ENCODE results near the gene AUP1.

Gene AUP1

DNA sequence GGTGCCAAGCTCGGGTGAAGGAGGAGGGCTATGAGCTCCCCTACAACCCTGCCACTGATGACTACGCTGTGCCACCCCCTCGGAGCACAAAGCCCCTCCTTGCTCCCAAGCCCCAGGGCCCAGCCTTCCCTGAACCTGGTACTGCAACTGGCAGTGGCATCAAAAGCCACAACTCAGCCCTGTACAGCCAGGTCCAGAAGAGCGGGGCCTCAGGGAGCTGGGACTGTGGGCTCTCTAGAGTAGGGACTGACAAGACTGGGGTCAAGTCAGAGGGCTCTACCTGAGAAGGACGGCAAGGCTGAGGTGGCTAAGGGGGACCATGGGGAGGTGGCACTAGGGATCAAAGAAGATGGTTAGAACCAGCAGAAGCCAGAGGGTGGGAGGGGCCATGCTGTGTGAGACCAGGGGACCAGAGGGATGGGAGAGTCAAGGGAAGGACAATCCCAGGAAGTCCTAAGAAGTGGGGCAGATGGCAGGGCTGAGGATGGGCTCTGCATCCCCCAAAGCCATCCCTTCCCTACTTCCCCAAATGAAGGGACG is 27.4 kb upstream of the AUP1 start:
- no peak for DNase-seq

DNA sequence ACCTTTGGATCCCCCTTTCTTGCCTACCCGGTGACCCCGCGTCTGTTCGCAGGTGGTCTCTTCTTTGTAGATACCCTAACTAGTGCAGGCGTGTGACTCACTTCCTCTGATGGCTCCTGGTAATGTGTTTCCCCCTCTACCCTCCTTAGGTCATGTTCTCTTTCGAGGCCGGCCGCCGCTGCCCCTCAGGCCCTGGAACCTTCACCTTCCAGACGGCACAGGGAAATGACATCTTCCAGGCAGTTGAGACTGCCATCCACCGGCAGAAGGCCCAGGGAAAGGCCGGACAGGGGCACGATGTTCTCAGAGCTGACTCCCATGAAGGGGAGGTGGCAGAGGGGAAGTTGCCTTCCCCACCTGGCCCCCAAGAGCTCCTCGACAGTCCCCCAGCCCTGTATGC is 26.7 kb upstream of the AUP1 start:
- no peak for DNase-seq

DNA sequence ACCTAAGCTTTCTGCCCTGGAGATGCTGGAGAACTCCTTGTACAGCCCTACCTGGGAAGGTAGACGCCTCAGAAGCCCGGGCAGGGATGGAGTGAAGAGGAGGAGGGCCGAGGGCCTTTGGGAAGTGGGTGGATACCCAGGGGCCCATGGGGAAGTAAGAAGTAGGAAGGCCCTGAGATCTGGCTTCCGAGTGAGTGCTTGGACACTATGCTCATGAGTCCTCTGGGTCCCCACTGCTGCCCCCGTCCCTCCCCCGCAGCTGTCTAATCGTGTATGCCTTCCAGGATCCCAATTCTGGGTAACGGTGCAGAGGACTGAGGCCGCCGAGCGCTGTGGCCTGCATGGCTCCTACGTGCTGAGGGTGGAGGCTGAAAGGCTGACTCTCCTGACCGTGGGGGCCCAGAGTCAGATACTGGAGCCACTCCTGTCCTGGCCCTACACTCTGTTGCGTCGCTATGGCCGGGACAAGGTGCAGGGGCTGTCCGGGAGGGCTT is 26.2 kb upstream of the AUP1 start:
- DNase-seq, result no peak

DNA sequence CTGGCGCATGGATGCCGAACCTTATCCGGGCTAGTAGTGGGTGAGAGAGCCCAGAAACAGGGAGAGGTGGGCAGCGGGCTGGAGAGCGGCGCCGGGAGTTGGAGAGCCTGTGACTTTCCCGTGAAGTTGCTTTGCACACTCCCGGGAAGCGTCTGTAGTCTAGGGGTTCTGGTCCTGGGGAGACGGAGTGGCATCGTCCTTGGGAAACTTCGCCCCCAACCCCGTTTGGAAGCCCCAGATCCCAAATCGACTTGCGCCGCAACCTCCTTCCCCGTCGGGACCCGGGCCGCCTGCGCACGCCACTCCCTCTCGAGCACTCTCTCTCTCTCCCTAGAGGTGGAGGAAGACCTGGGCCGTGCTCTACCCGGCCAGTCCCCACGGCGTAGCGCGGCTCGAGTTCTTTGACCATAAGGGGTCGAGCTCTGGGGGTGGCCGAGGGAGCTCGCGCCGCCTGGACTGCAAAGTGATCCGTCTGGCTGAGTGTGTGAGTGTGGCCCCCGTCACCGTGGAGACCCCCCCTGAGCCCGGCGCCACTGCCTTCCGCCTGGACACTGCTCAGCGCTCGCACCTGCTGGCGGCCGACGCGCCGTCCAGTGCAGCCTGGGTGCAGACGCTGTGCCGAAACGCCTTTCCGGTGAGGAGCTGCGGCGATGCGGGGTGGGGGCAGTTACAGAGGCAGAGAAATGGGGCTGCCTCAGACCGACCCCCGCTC is 25.5 kb upstream of the AUP1 start:
- DNase-seq, result peak; percentile 65

DNA sequence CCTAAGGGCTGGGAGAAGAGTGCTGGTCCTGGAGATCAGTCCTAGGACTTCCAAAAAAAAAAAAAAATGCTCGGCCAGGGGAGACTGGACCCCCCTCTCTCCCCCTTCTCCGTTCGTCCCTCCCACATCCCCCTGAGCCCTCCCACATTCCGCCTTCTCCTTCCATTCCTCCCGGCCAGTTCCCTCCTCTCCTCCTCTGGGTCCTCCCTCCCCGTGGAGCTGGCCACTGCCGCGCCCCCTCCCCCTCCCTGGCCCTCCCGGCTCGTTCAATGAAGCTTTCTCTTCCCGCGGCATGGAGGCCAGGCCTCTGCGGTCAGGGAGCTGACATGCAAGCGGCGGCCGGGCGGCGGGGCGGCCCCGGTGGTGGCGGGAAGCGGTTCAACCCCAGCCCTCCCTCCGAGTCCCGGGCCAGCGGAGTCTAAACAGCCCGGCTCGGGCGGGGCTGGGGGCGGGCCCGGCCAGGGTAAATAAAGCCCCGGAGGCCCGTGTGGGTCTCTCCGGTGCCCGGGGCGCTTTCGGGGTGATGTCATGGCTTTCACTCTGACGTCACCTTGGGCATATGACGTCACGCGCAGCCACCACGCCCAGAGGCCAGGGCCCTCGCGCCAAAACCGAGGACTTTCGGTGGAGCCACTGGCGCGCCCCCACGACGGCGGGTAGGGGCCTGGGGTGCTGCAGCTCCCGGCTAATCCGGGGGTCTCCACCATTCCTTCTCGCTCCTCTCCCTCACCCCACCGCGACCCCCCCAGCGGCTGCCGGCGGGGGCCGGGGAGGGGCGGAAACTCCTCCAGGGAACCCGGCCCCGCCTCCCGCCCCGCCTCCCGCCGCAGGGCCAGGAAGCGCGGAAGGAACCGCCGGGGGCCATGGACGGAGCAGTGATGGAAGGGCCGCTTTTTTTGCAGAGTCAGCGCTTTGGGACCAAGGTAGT is 24.6 kb upstream of the AUP1 start, which contains the start of the genes DOK1 and LOXL3:
TSS of gene DOK1 (plus strand) at position 829 of the 928 bp plus-strand sequence. CDS start at position 864, 35 bp downstream.
TSS of gene LOXL3 (minus strand) at position 51 of the 928 bp plus-strand sequence. CDS start 1,308 bp downstream, outside the sequence.
- peak; percentile 84 for DNase-seq

DNA sequence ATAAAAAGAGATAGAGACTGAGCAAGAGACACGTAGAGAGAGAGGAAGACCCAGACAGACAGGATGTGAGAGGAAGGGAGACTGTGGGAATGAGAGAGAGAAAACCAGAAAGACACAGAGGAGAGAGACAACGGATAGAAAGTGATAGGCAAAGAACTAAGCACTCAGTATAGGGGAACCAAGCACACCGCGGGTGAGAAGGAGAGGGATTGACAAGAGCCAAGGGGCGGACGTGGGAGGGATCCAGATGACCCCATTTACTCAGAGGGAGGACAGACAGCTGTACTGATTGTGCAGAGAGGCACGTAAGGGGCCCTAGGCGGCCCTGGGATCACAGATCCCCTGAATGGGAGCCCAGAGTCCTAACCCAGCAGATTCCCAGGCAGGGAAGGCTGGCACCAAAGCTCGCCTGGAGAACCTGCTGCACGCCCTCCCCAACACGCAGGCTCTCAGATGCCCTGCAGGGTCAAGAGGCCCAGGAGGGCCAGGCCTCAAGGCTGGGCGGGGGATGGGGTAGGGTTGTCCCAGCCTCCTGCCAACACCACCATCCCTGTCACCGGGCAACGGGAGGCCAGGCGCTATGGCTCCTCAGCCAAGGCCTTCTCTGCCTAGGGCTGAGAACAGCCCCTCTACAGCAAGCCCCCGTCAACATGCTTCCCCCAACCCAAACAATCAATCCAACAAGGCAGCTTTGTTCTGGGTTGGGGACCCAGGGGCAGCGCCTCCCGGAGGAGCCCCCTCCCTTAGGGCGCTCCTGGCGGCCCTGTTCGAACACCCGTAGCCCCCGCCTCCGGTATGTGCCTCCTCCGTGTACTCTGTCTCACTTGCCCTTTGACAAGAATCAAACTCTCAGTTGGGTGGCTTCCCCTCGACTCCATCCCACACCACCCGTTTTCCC is 23.7 kb upstream of the AUP1 start:
- peak; percentile 56 for DNase-seq

DNA sequence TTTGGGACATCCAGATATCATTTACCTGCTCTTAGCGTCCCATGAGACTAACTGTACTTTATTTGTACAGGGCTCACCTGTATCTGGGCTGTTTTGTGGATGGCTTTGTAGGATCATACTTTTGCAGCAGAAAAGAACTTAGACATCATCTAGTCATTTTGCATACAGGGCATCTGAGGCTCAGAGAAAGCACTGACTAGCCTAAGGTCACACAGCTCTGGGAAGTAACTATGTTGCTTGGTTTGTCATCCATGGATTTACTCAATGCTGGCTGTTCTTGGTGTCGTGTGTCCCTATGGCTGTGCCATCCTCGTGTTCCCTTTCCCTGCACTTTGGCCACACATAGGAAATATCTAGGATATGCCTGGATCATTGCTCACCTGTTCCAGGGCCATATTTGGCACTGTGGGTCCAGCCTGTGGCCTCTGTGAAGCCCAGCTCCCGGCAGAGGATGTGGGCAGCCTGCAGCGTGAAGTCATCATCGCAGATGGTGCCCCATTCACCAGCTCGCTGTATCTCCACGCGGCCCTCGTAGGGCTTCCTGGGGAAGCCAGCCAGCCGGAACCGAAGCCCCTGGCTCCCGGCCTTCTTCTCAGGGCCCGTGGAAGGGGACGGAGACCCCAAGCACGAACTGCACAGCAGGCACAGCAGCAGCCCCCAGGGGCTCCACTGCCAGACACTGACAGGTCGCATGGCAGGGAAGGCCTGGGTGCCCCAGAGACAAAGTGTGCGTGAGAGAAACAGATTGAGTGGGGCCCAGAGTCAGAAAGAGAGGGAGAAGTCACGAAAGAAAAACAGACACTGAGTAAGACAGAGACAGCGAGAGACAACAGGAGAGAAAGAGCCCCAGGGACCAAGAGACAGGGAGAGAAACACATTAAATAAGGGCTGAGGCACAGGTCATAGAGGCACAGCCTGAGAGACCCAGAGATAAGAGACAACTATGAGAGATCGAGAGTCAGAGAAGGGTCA is 22.7 kb upstream of the AUP1 start:
- no peak for DNase-seq

DNA sequence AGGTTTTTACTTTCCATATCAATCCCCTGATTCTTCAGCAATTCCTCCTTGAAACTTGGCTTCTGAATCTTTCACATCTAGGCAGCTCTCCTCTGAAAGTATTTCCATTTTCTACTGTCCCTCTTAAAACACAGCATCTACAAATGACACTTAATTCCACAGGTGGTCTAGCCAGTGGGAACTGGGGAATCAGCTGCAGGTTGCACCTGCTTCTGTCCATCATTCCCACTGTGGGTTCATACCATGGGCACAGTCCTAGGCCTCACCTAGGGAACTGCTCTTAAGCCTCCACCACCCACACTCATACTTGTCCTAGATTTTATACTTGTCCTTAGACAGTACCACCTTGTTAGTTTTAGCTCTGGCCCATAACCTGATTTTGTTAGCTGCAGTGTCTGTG is 22.0 kb upstream of the AUP1 start:
- DNase-seq, result no peak

DNA sequence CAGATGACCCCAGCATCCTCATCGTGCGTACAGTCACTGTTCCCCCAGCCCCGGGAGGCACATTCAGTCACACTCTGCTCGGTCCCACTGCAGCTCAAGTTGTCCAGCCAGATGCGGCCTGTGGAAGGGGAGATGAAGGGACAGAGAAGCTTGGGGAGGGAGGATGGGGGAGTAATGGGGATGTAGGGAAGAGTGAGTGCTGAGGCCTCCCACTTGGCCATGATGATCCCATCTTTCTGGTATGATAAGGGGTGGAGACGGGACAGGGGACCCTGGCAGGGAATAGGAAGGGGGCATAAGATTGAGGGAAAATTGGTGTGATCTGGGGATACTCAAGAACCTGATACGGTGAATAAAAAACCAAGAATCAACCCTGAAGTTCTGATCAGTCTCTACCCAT is 20.7 kb upstream of the AUP1 start:
- DNase-seq, result no peak

DNA sequence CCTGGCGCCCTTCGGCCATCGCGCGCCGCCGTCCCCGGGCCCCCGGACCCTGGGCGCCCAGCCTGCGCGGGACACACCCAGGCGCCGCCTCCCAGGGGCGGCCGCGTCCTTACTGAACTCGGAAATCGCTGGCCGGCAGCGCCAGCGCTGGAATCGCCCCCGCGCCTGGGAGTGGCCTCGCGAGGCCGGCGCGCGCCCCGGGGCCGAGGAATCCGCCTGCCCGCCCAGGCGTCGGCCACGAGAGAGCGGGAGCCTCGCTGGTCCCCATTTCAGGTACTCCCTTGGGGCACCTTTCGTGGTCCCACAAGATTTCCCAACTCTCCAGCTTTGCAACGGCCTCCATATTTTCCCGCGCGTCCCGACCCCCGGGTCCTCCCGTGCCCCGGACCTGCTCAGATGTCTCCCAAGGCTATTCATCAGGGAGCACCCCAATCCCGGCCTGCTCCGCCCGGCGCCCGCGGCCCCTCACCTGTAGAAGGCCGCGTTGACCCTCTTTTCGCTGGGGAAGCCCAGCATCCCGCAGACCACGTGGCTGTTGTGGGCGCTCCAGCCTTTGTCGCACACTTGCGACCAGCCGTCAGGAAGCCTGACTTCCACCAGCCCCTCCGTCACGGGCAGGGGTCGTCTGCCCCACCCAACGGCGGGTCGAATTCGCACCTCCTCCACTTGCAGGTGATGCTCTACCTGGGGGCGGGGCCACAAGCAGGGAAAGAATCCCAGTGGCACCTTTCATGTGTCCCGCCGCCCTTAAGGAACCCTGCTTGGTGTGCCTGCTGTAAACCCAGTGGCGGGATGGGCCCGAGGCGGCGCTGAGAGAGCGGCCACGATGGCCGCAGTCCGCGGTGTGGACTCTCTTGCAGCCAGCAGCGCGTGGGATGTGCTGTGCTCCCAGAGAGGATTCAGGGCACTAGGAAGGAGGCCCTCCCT is 19.7 kb upstream of the AUP1 start:
- peak; percentile 78 for DNase-seq

DNA sequence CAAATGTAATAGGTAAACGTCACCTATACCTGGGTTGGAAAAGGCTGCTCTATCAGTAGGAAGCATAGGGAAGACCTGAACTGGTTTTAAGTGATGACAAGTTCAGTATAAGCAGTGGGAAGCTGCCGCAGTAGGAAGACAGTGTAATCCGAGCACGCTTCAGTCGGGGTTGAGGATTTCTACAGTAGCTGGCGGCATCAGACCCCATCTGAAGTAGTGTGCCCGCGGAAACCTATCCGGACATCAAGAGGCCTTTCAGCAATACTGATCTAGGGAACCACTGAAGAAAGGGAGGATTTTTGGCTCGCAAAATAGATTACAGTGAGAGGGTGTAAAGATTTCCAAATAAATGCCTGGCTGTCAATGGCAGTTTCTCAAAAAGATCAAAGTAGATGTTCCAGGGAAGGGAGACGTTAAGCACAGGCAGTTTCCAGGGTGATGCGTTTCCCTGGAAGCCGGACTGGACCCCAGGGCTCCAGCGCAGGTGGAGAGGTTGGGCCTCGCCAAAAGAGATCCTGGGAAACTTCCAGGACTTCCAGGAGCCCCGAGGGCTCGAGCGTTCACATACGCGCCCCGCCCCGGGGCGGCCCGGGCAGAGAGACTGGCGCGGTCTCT is 18.9 kb upstream of the AUP1 start:
- DNase-seq, result peak; percentile 86

DNA sequence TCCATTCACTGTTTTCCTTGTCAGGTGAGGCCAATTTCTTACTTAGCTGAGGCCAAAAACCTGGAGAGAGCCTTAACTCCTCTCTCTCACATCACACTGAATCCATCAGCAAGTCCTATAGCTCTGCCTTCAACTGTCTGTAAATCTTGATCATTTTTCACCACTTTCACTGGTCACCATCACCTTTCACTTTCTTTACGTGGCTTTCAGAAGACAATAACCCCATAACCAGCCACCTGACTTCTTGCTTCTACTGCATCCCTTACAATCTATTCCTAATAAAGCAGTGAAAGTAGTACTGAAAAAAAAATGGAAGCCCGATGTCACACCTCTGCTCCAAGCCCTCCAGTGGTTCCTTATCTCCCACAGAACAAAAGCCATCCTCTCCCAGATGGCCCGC is 16.5 kb upstream of the AUP1 start:
- DNase-seq, result no peak

DNA sequence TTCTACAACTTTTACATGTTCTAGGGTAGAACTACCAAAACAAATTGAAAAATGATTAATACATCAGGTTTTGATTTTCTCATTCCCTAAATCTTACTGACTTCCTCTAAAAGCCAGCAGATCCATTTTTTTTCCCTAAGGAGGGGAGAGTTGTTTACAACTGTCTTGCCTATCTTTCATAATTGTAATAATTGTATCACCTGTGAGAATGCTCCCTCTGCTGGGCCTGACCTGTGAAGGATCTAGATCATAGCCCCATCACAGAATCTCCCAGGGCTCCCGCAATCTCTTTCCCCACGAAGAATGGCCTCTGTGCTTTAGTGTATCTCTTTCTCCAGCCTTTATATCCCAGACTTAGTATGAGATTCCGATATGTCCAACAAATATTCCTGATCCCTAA is 15.1 kb upstream of the AUP1 start:
- peak; percentile 19 for DNase-seq

DNA sequence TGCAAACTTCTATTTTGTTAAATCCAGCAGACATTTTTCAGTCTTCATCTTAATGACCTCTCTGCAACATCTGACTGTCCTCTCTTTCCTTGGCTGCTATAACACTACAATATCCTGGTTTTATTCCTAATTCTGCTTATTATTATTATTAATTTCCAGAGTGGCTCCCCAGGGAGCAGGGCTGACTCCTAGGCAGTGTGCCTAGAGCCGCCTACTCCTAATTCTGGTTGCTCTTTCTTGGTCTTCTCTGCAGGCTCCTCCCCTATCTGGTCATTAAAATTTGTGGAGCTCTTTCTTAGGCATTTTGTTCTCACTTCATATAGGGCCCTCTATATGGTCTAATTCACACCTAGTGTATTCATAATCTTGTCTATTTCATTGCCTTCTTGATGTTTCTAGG is 13.5 kb upstream of the AUP1 start:
- DNase-seq, result no peak

DNA sequence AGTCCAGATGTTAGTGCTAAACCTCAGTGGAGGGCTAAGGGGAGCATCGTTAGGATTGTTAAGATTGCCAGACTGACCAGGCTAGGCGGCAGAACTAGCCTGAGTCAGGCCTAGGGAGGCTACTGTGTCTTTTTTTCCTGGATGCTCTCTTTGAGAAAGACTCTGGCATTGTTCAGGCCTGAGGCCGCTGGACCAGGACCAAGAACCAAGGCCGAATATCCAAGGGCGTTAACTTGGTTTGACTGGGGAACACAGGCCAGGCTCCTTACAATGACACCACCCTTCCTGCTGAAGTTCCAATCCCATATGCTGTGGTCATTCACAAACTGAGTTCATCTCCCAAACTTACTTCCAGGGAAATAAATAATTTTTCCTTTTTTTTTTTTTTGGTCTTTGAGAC is 10.8 kb upstream of the AUP1 start:
- DNase-seq, result no peak

DNA sequence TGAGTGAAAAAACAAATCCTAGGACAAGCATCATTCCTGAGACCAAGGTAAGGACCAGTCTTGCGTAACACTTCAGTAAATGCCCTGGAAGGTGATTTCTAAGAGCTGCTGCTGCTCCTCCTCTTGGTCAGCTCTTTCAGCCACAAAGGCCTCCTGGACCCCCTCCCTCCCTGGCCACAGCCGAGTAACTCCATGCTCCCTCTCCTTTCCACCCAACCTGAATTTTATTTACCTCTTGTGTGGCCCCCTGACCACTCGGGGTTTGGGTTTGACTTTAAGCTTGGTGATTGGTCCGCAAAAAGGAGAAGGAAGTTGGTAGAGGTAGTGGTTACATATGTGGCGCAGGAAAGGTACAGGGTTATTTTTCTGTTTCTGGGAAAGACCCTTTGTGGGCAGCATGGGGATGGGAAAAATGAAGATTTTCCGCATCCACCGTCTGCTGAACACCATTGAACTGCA is 9.4 kb upstream of the AUP1 start:
- DNase-seq, result no peak

DNA sequence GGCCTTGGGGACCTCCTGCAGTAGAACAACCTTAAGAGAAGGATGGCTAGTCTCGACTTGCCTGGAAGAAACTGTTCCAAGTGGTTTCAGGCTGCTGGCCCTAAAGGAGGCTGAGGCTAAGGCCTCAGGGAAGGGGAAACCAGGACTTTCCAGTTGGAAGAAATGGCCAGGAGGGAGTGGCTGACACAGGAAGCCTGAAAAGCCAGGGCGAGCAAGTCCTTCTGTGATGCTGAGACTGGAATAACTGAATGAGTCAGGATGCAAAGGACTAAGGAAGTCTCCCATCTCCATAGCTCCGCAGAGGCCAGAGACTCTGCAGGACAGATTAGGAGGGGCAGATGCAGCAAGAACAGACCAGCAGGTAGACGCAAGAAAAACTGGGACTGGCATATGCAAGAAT is 7.6 kb upstream of the AUP1 start:
- no peak for DNase-seq

DNA sequence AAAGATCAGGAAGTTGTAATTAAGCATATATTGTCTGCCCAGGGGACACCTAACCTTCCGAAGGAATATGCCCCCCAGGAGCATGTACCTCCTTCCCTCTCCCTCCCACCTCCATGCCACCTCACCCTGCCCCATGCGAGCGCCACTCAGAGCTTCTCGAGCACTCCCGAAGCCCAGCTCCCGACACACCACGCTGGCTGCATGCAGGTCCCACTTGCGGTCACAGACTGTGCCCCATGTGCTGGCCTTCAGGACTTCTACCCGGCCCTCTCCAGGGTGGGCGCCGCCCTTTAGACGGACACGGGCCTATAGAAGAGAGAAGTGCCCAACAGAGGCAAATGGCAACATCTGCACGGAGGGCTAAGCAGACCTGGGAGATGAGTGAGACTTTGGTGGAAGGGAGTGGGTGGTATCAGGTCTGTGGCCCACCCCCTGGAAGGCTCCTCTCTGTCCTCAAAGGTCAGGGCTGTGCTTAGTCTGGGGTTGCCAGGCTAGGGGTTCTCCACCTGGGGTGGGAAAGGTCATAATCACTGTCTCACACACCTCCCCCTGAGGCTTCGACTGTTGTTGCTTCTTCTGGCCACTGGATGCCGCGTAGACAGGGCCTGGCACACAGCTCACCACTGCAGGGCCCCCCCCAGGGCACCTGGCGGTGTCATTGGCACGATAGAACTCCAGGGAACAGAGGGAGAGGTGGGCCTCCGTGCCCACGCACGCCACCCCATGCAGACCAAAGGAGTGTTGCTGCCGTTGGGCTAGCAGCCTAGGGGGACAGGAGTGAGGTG is 6.9 kb upstream of the AUP1 start:
- no peak for DNase-seq
